ENCODE results near the gene CYB5R2.

CYB5R2 gene

GRCh38 chr11:7672960-7673723 is at the start of gene CYB5R2:
CYB5R2 (minus strand) TSS chr11:7673500; CDS start chr11:7672825, 675 bp downstream.
- peak; percentile 64 for DNase-seq

GRCh38 chr11:7714786-7715185 is 41.5 kb upstream of the CYB5R2 start:
- DNase-seq = peak; percentile 31

DNA sequence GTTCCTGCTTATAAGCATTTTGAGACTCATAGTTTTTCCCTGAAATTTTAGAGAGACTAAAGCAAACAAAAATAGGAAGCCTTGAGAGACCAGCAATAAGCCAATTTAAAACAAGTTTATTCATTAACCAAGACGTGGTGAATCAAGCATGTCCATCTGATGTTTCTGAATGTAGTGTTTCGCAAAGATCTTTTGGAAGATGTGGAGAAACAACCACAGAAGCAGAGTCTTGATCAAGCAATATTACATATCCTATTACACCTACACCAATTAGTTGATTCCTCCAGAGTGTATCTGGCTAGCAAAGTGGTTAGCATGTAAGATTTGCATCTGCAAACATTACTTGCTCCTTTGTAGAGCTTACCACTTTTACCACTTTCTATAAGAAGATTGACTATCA is 33.1 kb upstream of the CYB5R2 start, which contains the start of gene OVCH2:
TSS of gene OVCH2 (minus strand) at position 101 of the 400 bp plus-strand sequence. CDS start at position 18, 83 bp downstream.
- DNase-seq = no peak

GRCh38 chr11:7703740-7704139 is 30.4 kb upstream of the CYB5R2 start:
- DNase-seq = no peak

GRCh38 chr11:7696424-7696823 is 23.1 kb upstream of the CYB5R2 start:
- DNase-seq = no peak

DNA sequence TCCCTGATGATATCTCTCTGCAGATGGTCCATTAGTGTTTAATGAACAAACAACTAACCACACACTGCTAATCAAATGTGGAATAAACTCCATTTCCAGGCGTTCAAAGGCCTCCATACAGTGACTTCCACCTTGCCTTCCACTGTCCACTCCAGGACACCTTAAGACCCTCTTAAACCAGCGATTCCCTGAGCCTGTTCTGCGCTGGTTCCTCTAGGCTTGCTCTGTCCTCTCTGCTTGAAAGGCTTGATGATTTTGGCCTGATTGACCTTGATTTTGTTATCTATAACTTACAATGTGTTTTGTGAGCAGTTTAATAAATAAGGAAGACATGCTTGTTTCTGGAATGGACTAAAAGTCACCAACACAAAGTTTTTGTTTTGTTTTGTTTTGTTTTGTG is 20.9 kb upstream of the CYB5R2 start:
- DNase-seq = no peak

DNA sequence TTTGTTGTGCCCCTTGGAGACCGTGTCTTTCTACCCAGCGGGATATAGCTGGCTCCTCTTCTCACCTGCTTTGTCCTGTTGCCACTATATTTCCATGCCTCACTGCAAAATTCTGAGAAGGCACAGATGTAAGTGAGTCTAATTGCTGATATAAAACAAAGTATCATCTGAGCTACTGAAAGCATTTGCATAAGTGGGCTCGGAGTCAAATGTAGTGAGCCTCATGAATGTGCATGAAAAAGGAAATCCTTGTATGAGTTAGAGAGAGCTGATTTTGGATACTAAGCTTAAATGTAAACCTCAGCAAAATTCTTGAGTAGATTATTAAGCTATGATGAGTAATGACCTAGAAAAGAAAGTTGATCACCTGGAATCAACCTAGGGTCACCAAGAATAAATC is 19.1 kb upstream of the CYB5R2 start:
- DNase-seq = no peak

GRCh38 chr11:7691759-7692350 is 18.6 kb upstream of the CYB5R2 start:
- no peak for DNase-seq

- DNase-seq = peak; percentile 48
These were observed 17.3 kb upstream of the CYB5R2 start for GRCh38 chr11:7690648-7691047.

DNA sequence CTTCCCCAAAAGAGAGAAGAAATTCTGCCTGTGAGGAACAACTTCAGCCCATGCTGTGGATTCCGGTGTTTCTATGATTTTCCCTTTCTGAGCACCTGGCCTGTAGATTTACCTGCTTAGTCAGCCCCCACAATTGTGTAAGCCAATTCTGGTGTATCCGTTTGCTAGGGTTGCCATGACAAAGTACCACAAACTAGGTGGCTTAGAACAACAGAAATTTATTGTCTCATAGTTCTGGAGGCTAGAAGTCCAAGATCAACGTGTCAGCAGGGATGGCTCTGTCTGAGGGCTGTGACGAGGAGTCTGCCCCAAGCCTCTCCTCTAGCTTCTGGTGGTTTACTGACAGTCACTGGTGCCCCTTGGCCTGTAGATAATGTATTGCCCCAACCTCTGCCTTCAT is 15.9 kb upstream of the CYB5R2 start:
- DNase-seq = no peak

GRCh38 chr11:7688238-7688826 is 15.0 kb upstream of the CYB5R2 start:
- peak; percentile 54 for DNase-seq

- no peak for DNase-seq
These were observed 14.1 kb upstream of the CYB5R2 start for GRCh38 chr11:7687386-7687785.

GRCh38 chr11:7686761-7687160 is 13.5 kb upstream of the CYB5R2 start:
- DNase-seq = no peak

GRCh38 chr11:7683571-7683970 is 10.3 kb upstream of the CYB5R2 start:
- DNase-seq = no peak

GRCh38 chr11:7677796-7678201 is 4.5 kb upstream of the CYB5R2 start:
- DNase-seq = no peak

- peak; percentile 94 for DNase-seq
These were observed 3.8 kb upstream of the CYB5R2 start for GRCh38 chr11:7677071-7677470.

DNA sequence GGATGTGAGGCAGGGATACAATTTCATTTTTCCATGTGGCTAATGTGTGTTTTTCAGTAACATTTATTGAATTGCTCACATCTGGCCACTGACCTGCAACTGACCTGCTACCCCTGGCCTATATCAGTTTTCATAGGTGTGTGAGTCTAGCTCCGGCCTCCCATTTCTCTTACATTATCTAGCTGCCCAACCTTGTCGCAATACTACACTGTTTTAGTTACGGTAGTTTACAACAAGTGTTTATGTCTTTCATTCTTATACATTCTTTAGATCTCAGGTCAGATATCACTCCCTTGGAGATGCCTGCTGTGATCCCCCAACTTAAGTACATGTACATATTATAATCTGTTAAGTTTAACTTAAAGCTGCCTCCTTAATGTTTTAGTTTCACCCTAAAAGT is 2.3 kb upstream of the CYB5R2 start:
- DNase-seq = no peak

DNA sequence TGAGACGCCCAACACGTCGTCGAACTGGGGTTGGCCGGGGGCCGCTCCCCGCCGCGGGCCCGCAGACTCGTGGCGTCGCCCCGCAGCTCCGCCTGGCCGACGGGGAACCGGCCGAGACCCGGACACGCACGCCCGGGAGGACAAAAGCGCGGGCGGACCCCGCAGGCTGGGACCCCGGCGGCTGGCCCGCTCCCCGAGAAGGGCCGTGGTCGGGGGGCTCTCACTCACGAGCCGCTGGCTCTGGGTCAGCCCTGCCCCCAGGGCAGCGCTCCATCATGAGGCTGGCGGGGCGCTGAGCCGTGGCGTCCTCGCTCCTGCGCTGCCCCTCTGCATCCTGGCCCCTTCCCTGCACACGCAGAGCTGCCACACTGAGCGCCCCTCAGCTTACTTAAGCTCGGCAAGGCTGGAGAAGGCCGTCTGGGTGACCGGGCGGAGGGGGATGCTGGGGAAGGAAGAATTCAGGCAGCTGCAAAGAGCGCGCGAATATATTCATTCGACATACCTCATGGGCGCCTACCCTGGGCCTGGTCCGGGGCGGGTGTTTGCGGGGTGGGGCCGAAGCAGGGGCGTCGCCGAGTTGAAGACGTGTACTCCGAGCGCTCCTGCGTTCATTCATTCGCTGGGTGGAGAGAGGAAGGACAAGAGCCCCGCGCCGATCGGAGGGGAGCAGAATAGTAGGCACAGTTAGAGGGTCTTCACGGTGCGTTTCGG is 579 bp upstream of the CYB5R2 start:
- DNase-seq = peak; percentile 27

GRCh38 chr11:7672276-7672959 is 882 bp downstream of the CYB5R2 start:
- no peak for DNase-seq

GRCh38 chr11:7671347-7672215 is 1.7 kb downstream of the CYB5R2 start:
- peak; percentile 63 for DNase-seq

- DNase-seq = peak; percentile 83
These were observed 2.7 kb downstream of the CYB5R2 start for GRCh38 chr11:7670641-7671040.

- no peak for DNase-seq
These were observed 4.4 kb downstream of the CYB5R2 start for GRCh38 chr11:7668911-7669310.
